ENCODE data around the gene NAV2.

- TF ChIP-seq CTCF (IDR thresholded peaks at IDR 0.05; ENCODE audit: low read length) = no peak
- TF ChIP-seq EZH2 (optimal IDR thresholded peaks at IDR 0.05; ENCODE audit: low read depth, low read length) = no peak
- no peak for TF ChIP-seq EZH2phosphoT487 (IDR thresholded peaks at IDR 0.05; ENCODE audit: low read length)
These were observed 282.0 kb downstream of the NAV2 start for GRCh38 chr11:19994672-19995071.
